NCI-H187 (cell line): Measurements from ENCODE around the gene LIMCH1.
A peak's percentile ranks its signal among the peaks of the same experiment; 100 is the strongest.
"Not testable (repeated sequence)": the region's sequence is repeated elsewhere in the genome, so short reads cannot be mapped to it uniquely, and the experiment has no call there.

Source experiments
- DNase-seq, 2 experiments: peaks; one replicate each; lab custom pipeline; 2025; lab: John Stamatoyannopoulos, UW

The LIMCH1 gene

GRCh38 chr4:41723286-41723685 lies 185.3 kb downstream of the LIMCH1 start:
- no peak for DNase-seq

- DNase-seq, result no peak
Measured at GRCh38 chr4:41725254-41725653, 187.3 kb downstream of the LIMCH1 start.

DNA sequence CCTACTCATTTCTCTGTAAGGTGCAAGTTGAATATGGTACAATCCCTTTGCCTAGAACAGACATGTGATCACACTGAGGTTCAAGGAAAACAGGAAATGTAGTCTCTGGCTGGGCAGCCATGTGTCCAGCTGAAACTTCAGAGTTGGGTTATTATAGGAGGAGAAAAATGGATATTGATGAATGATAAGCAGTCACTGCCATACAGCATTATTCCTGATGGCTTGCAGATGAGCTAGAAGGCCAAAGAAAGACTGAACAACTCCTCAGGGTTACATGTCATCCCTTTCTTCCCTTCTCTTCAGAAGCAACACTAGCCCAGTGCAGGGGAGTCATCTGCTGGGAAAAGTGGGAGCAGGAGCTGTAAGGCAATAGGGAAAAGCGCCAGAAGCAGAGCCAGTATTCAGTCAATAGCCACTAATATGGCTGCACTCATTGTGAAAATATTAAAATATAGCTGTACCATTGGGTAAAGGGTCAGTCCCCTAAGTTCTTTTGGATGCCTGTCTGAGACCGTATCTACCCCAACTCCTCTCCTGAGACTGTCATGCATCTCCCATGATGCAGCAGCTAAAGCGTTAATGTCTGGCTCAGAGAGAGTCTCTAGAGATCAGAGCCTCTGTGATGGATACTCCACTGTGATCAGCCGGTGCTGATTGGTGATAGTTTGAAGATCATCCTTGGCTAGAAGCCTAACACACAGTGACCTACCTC lies 190.1 kb downstream of the LIMCH1 start:
- DNase-seq, result no peak

DNA sequence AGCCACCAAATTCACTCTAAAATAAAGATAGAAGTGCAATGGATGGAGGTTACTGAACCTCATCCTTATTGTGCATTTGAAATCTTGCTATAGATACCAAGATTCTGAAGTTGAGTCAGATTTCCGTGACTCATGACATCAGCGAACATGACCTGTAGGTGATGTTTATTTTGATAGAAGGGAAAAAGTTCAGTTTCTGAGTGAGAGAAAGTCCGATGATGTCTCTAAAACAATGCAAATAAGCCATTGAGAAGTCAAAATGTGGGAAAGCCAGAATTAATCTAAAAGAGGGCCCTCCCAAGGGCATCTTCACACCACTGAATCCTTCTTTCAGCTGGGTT lies 190.6 kb downstream of the LIMCH1 start:
- DNase-seq, result no peak

- no peak for DNase-seq
Measured at GRCh38 chr4:41731569-41732126, 193.7 kb downstream of the LIMCH1 start.

- DNase-seq, result no peak
Measured at GRCh38 chr4:41734371-41734770, 196.4 kb downstream of the LIMCH1 start.

DNA sequence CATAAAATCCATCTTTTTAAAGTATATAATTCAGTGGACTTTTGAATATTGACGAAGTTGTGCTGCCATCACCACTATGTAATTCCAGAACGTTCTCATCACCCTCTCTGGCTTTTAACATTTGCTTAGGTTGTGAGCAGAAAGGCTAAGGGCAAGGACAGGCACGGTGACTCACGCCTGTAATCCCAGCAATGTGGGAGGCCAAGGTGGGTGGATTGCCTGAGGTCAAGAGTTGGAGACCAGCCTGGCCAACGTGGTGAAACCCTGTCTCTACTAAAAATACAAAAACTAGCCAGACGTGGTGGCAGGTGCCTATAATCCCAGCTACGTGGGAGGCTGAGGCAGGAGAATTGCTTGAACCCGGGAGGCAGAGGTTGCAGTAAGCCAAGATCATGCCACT lies 199.5 kb downstream of the LIMCH1 start:
- DNase-seq, result not testable (repeated sequence)

DNA sequence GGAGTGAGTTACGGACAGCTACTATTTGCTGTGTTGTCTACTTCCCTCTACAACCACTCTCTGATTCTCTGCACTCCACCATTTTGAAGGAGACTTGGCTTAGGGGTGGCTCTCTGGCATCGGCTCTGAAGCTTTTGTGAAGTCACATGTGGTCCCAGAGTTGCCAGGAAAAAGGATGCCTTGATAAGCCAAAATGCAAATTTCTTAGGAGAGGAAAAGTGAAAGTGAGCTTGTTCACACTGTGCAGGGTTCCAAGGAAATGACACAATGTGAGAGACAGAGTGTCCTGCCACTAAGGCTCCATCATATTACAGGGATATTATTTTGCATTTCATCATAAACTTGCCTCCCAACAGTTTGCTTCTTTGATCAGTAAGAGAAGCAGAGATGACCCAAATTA lies 203.4 kb downstream of the LIMCH1 start:
- DNase-seq, result no peak

- DNase-seq, result no peak
Measured at GRCh38 chr4:41744572-41745291, 206.8 kb downstream of the LIMCH1 start.

- no peak for DNase-seq
Measured at GRCh38 chr4:41745292-41746024, 207.5 kb downstream of the LIMCH1 start.

- DNase-seq, result no peak
Measured at GRCh38 chr4:41746025-41746439, 208.1 kb downstream of the LIMCH1 start.

DNA sequence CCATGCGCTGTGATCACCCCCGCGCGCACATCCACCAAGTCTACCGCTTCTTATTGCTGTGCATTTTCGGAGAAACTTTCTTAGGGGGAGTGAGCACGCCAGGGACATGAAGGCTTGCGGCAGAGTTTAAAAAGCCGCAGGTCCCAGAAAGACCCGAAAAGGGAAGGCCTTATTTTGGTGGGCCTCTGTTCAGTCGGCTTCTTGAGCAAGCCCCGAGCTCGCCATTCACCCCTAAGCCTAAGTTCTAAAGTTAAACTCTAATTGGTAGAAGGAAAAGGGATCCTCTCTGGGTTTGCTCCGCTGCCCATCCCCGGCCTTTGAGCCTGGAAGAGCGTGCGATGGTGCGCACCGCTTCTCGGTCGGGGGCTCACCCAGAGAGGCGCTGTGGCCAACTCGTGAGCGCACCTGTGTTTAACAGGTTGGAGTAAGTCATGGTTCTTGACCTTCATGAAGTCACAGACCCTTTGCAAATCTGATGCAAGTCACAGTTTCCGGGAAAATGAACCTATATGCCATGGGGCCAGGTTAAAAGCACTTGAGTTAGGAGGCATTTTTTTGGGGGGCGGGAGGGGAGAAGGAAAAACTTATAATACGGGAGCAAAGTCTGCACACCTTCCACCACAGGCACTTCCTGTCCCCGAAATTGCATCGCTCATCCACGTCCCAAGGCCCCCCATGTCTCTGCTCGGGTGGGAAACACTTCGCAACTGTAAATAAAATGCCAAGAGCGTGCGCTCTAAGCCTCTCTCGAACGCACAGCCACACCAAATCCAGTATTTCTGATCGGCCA lies 208.7 kb downstream of the LIMCH1 start:
- no peak for DNase-seq

GRCh38 chr4:41747230-41748055 lies 209.5 kb downstream of the LIMCH1 start:
- no peak for DNase-seq

GRCh38 chr4:41748074-41748570 lies 210.2 kb downstream of the LIMCH1 start:
- DNase-seq, result no peak

- DNase-seq, result peak in 1 of 2 experiments; percentile 35
Measured at GRCh38 chr4:41748571-41749475, 210.9 kb downstream of the LIMCH1 start, which contains the start of gene PHOX2B. Gene PHOX2B, minus strand, starts transcription at chr4:41748725. Its CDS starts 115 bp downstream, at chr4:41748610.

GRCh38 chr4:41749631-41750039 lies 211.7 kb downstream of the LIMCH1 start:
- peak in 1 of 2 experiments; percentile 5 for DNase-seq
